ENCODE measurements around the gene TOPAZ1. TPM values are rescaled to one million over a fixed set of nuclear protein-coding genes. Genes with fewer than 3 reads are reported as not detected.

The TOPAZ1 gene
- total RNA-seq, 1 experiment from 2014 or later = not detected

DNA sequence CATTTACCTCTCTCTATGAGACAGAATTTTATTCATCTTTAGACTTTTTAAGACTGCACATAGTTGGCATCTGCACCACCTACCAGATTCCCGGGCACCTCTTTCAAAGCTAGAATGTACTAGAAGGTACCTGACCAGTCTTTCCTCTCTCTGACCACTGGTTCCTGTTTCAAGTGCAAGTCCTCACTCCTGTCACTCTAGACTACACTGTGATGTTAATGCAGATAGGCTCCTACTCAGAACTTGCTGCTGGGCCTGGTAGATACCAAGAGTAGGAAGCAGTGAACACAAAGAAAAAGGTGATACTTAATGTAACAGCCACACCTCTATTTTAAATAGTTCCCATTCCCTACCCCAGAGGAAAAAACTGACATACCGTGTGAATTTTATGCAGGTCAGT, 88.8 kb downstream of the TOPAZ1 start:
- Histone ChIP-seq H2BK20ac (ENCODE audit: low read depth, low read length, poor library complexity, severe bottlenecking) (no peak overlapping the region), H3K14ac (ENCODE audit: insufficient read depth, low read length) (no peak overlapping the region), H3K9ac (ENCODE audit: extremely low read depth, insufficient read length, low read length) (no peak overlapping the region), H4K5ac (ENCODE audit: insufficient read length, low read depth, low read length) (no peak overlapping the region), H3K79me2 (ENCODE audit: insufficient read depth, low read length) (no peaks in the 10 kb centered on the region), H2AK5ac (ENCODE audit: insufficient read length, low read length) (no peak overlapping the region), H3K27ac (ENCODE audit: insufficient read length, low read depth, low read length) (no peak overlapping the region), H3K18ac (ENCODE audit: insufficient read length, low read depth, low read length) (no peak overlapping the region), H2AFZ (ENCODE audit: low read length) (no peak overlapping the region), H3K9me3 (ENCODE audit: control insufficient read depth, low read depth, low read length) (no peaks in the 10 kb centered on the region), H4K91ac (ENCODE audit: insufficient read length, low read depth, low read length) (no peak overlapping the region), H3K4me2 (ENCODE audit: insufficient read depth, insufficient read length, low read length) (no peak overlapping the region), H3K56ac (ENCODE audit: insufficient read length, low read depth, low read length) (no peak overlapping the region), H3K27me3 (ENCODE audit: insufficient read depth, low read length) (no peaks in the 10 kb centered on the region), H3K4ac (ENCODE audit: low read depth, low read length) (no peak overlapping the region), H2BK120ac (ENCODE audit: low read depth, low read length, poor library complexity, severe bottlenecking) (no peak overlapping the region), H3K79me1 (ENCODE audit: insufficient read depth, low read depth, low read length, poor library complexity, severe bottlenecking) (no peaks in the 10 kb centered on the region), H4K20me1 (ENCODE audit: control insufficient read depth, insufficient read depth, insufficient read length) (no peaks in the 10 kb centered on the region), H2BK5ac (ENCODE audit: insufficient read length, low read length) (no peak overlapping the region), H3K23me2 (ENCODE audit: insufficient read length, low read depth, low read length, poor library complexity, severe bottlenecking) (no peaks in the 10 kb centered on the region), H3K23ac (ENCODE audit: insufficient read length, low read depth, low read length) (no peak overlapping the region), H3K4me1 (ENCODE audit: insufficient read depth, low read length) (no peaks in the 10 kb centered on the region), H3T11ph (ENCODE audit: low read length) (no peak overlapping the region), H4K8ac (replicated peaks; ENCODE audit: insufficient read length, low read depth, low read length) (no peak overlapping the region), H2BK12ac (ENCODE audit: insufficient read length, low read depth, low read length) (no peak overlapping the region), H2BK15ac (ENCODE audit: low read depth, low read length) (no peak overlapping the region)
- Mint-ChIP-seq H3K27ac (no peak overlapping the region; a peak in 1 of 7 replicates), H3K27me3 (ENCODE audit: low read depth) (peaks cover 3% of the 10 kb centered on the region), H3K9me3 (no peaks in the 10 kb centered on the region), H3K4me3 (no peak overlapping the region), H3K36me3 (ENCODE audit: insufficient read depth in 1 of 3, low read depth in 3 of 3) (no peaks in the 10 kb centered on the region), H3K4me1 (peaks cover 4 to 5% of the 10 kb centered on the region in 2 experiments)
- no peak for DNase-seq
- no CpG with 5 or more reads among the region's 2 CpGs for WGBS (ENCODE audit: extremely low coverage, insufficient read length, low lambda C conversion rate)
- no peak for TF ChIP-seq CTCF (conservative IDR thresholded peaks at IDR 0.05)
